Measurements from ENCODE around the gene TNFRSF4. TPM values are rescaled to one million over a fixed set of nuclear protein-coding genes. Genes with fewer than 3 reads are reported as not detected.

The TNFRSF4 gene
- total and polyA plus RNA-seq, 2 donors (not counting 1 experiment from before 2014, with no cell fraction given) = 0.63 to 1.8 TPM

GRCh38 chr1:1204998-1205768 lies 8.8 kb downstream of the TNFRSF4 start:
- TF ChIP-seq CTCF (IDR thresholded peaks at IDR 0.05) (no peak), EZH2 (IDR thresholded peaks at IDR 0.05; ENCODE audit: borderline replicate concordance, insufficient read depth, low read depth, low read length, poor library complexity, severe bottlenecking) (no peak)
- Histone ChIP-seq H3K27ac (ENCODE audit: low read length in 2 of 2) (no peak overlapping the region), H4K20me1 (ENCODE audit: control insufficient read depth, insufficient read depth, low read length, poor library complexity, severe bottlenecking) (no peaks in the 10 kb centered on the region), H3K4me2 (replicated peaks; ENCODE audit: low read depth, low read length, poor library complexity, severe bottlenecking) (peak overlapping the region; percentile 97), H3K9ac (ENCODE audit: low read length) (no peak overlapping the region), H3K4me3 (ENCODE audit: control extremely low read depth in 1 of 5, extremely low read depth in 1 of 5, insufficient read depth in 1 of 5, low read depth in 2 of 5, low read length in 4 of 5) (peak overlapping the region in 2 of 5 experiments; percentile 34 to 61), H3K36me3 (replicated peaks in 1 of 2; ENCODE audit: control extremely low read depth in 1 of 2, control insufficient read depth in 1 of 2, extremely low read depth in 1 of 2, insufficient read depth in 2 of 2, low read length in 1 of 2) (no peaks in the 10 kb centered on the region), H3K27me3 (replicated peaks in 1 of 4; ENCODE audit: control extremely low read depth in 1 of 4, control insufficient read depth in 3 of 4, insufficient read depth in 4 of 4, low read length in 3 of 4) (peaks cover 0 to 46% (median 16%) of the 10 kb centered on the region in 4 experiments), H3K9me3 (ENCODE audit: control extremely low read depth in 1 of 3, control insufficient read depth in 2 of 3, insufficient read depth in 1 of 3, low read length in 2 of 3) (peaks cover 0 to 22% (median 0%) of the 10 kb centered on the region in 3 donors), H2AFZ (ENCODE audit: insufficient read depth, low read depth, low read length, poor library complexity, severe bottlenecking) (no peak overlapping the region), H3K79me2 (ENCODE audit: control insufficient read depth, insufficient read depth, low read length) (no peaks in the 10 kb centered on the region), H3K4me1 (ENCODE audit: control insufficient read depth in 2 of 2, insufficient read depth in 2 of 2, low read length in 2 of 2) (peaks cover 49 to 56% of the 10 kb centered on the region in 2 donors)
- Mint-ChIP-seq H3K4me3 (peak overlapping the region; percentile 74), H3K9me3 (ENCODE audit: insufficient read depth) (no peaks in the 10 kb centered on the region), H3K27ac (no peak overlapping the region), H3K4me1 (peaks cover 29% of the 10 kb centered on the region), H3K27me3 (peaks cover 9% of the 10 kb centered on the region)
- 87% methylated on average over 19 of the region's 19 CpGs for WGBS (ENCODE audit: insufficient coverage)
- intact Hi-C loops (cut with micrococcal nuclease) = loop anchor here (5.0 to 10.0 kb wide), 2 partner anchors 48 to 170 kb away; no protein-coding TSS in a partner anchor
- ATAC-seq (ENCODE audit: low read depth) = no peak
- ChIA-PET CTCF (interaction anchor here (0.7 to 4.9 kb wide), 2 partner anchors 83 to 87 kb away, joined by 3 to 39 read pairs; no protein-coding TSS in a partner anchor), POLR2A (interaction anchor here (0.8 to 1.2 kb wide), 2 partner anchors 31 to 83 kb away, joined by 3 to 4 read pairs; partner anchors contain the start of gene TTLL10)
- DNase-seq = peak; percentile 38
